SU-DHL-6 (cell line): Measurements from ENCODE around the gene SLC39A5.

Source experiments
- H2AFZ ChIP-seq: fragments of 200-600 bp; sonication (generic); 2 replicates; pipeline ENCODE4 v1.6.1; 2014; ENCODE audit warnings: low read depth, mild to moderate bottlenecking, moderate library complexity, mixed read lengths, antibody characterized with exemption, low read length; ENCODE audit not compliant: severe bottlenecking
- H3F3A ChIP-seq: fragments of 200-600 bp; shearing (Covaris generic); 2 replicates; pipeline ENCODE4 v1.6.0; 2016; ENCODE audit warnings: antibody characterized with exemption, mild to moderate bottlenecking; ENCODE audit not compliant: insufficient read depth
- H3K27ac ChIP-seq: fragments of 200-600 bp; sonication (generic); 2 replicates; pipeline ENCODE4 v1.5.1; 2016; ENCODE audit warnings: low read depth, mild to moderate bottlenecking, low read length, moderate library complexity, mixed read lengths
- H3K27me3 ChIP-seq: fragments of 200-600 bp; sonication (generic), shearing (Covaris generic); 2 replicates; pipeline ENCODE4 v1.6.0; 2014; ENCODE audit warnings: mild to moderate bottlenecking, low read length
- H3K36me3 ChIP-seq: fragments of 200-600 bp; sonication (generic); 2 replicates; pipeline ENCODE4 v1.6.1; 2014; ENCODE audit warnings: mild to moderate bottlenecking, low read length, mixed read lengths
- H3K4me2 ChIP-seq: fragments of 300-600, 200-600 bp; shearing (Covaris generic), sonication (generic); 2 replicates; pipeline ENCODE4 v1.6.0; 2014; ENCODE audit warnings: low read length, low read depth, mild to moderate bottlenecking; ENCODE audit not compliant: poor library complexity, severe bottlenecking
- H3K4me3 ChIP-seq: fragments of 200-600 bp; sonication (generic); 2 replicates; pipeline ENCODE4 v1.5.1; 2014; ENCODE audit warnings: antibody characterized with exemption, low read length, mild to moderate bottlenecking, mixed read lengths; ENCODE audit not compliant: insufficient read depth, poor library complexity, severe bottlenecking
- H3K79me2 ChIP-seq: fragments of 200-600 bp; sonication (generic); 2 replicates; pipeline ENCODE4 v1.6.1; 2014; ENCODE audit warnings: mild to moderate bottlenecking, low read length, moderate library complexity; ENCODE audit not compliant: insufficient read depth
- H3K9ac ChIP-seq: fragments of 200-600 bp; sonication (generic); 2 replicates; pipeline ENCODE4 v1.7.0; 2014; ENCODE audit warnings: mild to moderate bottlenecking, low read length
- H3K9me2 ChIP-seq: fragments of 200-600 bp; sonication (generic); replicated peaks from 2 replicates; pipeline ENCODE4 v1.6.1; 2014; ENCODE audit warnings: low read length; ENCODE audit not compliant: insufficient read depth
- H3K9me3 ChIP-seq: fragments of 200-600 bp; sonication (generic); 2 replicates; pipeline ENCODE4 v1.6.1; 2014; ENCODE audit warnings: low read length, mixed read lengths; ENCODE audit not compliant: insufficient read depth
- H4K20me1 ChIP-seq: fragments of 200-600 bp; sonication (generic); 2 replicates; pipeline ENCODE4 v1.6.1; 2014; ENCODE audit warnings: low read depth, mild to moderate bottlenecking, antibody characterized with exemption, low read length, moderate library complexity, mixed read lengths
- CTCF ChIP-seq: fragments of 200-600 bp; sonication (generic); IDR thresholded peaks from one replicate; pipeline ENCODE4 v1.5.1; 2017; ENCODE audit warnings: antibody characterized with exemption, mild to moderate bottlenecking, low read length, moderate library complexity; ENCODE audit not compliant: insufficient read depth, poor library complexity, severe bottlenecking
- EZH2phosphoT487 ChIP-seq: fragments of 200-600 bp; sonication (generic), shearing (Covaris generic); conservative IDR thresholded peaks from 2 replicates; pipeline ENCODE4 v1.6.1; 2018; ENCODE audit warnings: mild to moderate bottlenecking, antibody characterized with exemption, low read length, moderate library complexity, mixed read lengths

The SLC39A5 gene

DNA sequence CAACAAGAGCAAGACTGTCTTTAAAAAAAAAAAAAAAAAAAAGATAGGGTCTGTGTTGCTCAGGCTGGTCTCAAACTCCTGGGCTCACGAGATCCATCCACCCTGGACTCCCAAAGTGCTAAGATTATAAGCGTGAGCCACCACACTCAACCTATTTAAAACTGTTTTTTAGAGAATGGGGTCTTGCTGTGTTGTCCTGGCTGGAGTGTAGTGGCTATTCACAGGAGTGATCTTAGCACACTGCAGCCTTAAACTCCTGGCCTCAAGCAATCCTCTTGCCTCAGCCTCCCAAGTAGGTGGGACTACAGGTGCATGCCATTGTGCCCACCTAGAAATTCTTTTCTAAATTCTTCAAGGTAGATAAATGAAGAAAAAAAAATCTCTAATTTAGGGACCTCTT is 44.4 kb downstream of the SLC39A5 start:
- Histone ChIP-seq H3F3A (peaks cover 15% of the 10 kb centered on the region), H3K9me3 (no peaks in the 10 kb centered on the region), H3K4me2 (no peak overlapping the region), H3K4me3 (no peak overlapping the region), H3K9ac (no peak overlapping the region), H3K9me2 (no peaks in the 10 kb centered on the region), H4K20me1 (no peaks in the 10 kb centered on the region), H2AFZ (no peak overlapping the region), H3K27ac (no peak overlapping the region), H3K27me3 (no peaks in the 10 kb centered on the region), H3K79me2 (no peaks in the 10 kb centered on the region), H3K36me3 (peaks cover 20% of the 10 kb centered on the region; the same call in 1 of the 2 replicates)
- TF ChIP-seq EZH2phosphoT487 (no peak), CTCF (no peak)

DNA sequence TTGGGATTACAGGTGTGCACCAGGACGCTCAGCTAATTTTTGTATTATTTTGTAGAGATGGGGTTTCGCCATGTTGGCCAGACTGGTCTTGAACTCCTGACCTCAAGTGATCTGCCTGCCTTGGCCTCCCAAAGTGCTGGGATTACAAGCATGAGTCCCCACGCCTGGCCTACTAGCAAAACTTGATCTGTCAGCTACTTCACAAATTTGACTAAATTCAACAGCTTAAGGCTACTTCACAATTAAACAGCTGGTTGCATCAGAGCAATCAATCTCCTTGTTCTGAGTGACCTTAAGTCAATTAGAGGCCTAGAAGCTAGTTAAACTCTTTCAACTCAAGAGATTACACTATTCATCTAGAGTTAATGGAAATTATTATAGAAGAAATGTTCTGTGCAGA is 49.1 kb downstream of the SLC39A5 start:
- H2AFZ ChIP-seq: no peak overlapping the region
- H3K27ac ChIP-seq: no peak overlapping the region
- no peaks in the 10 kb centered on the region for H4K20me1 ChIP-seq
- no peak overlapping the region for H3K4me3 ChIP-seq
- H3K4me2 ChIP-seq: no peak overlapping the region
- H3K9me2 ChIP-seq: no peaks in the 10 kb centered on the region
- peaks cover 37% of the 10 kb centered on the region; the same call in 1 of the 2 replicates for H3K36me3 ChIP-seq
- no peaks in the 10 kb centered on the region for H3F3A ChIP-seq
- no peaks in the 10 kb centered on the region for H3K79me2 ChIP-seq
- no peaks in the 10 kb centered on the region for H3K27me3 ChIP-seq
- H3K9me3 ChIP-seq: no peaks in the 10 kb centered on the region
- no peak overlapping the region for H3K9ac ChIP-seq
- TF ChIP-seq CTCF: no peak
- no peak for TF ChIP-seq EZH2phosphoT487

DNA sequence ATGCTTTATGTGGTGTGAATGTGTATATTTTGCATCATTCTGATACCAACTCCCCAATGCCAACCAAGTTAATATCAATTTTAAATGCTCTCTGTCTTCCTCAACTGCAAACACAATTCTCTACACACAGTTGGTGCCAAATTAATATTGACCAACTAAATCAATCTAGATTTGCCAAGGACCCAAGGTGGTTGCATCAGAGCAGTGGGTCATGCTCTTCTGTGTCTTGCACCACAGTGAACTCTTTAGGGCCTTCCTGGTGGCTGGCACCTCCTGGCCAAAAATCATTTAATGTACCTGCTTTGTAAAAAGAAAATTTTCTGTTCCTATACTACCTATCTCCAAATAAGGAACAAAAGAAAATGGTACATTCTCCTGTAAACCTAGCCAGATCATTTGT is 51.0 kb downstream of the SLC39A5 start:
- TF ChIP-seq CTCF (no peak), EZH2phosphoT487 (no peak)
- no peaks in the 10 kb centered on the region for H3F3A ChIP-seq
- no peaks in the 10 kb centered on the region for H3K79me2 ChIP-seq
- H3K36me3 ChIP-seq: peaks cover 30% of the 10 kb centered on the region
- no peaks in the 10 kb centered on the region for H4K20me1 ChIP-seq
- no peaks in the 10 kb centered on the region for H3K9me3 ChIP-seq
- H3K4me3 ChIP-seq: no peak overlapping the region
- no peak overlapping the region for H3K27ac ChIP-seq
- H3K4me2 ChIP-seq: no peak overlapping the region
- H2AFZ ChIP-seq: no peak overlapping the region
- no peak overlapping the region for H3K9ac ChIP-seq
- H3K9me2 ChIP-seq: no peaks in the 10 kb centered on the region
- no peaks in the 10 kb centered on the region for H3K27me3 ChIP-seq
